Measurements from ENCODE around the gene ESYT2. TPM values are rescaled to one million over a fixed set of nuclear protein-coding genes. Genes with fewer than 3 reads are reported as not detected.
A peak's percentile ranks its signal among the peaks of the same experiment; 100 is the strongest.

ESYT2 gene
- total and polyA plus RNA-seq, 9 of the 15 experiments (the other 6 are each of a cell fraction or from before 2014, with no cell fraction given), result 5.8 to 86.9 (median 64.7) TPM

DNA sequence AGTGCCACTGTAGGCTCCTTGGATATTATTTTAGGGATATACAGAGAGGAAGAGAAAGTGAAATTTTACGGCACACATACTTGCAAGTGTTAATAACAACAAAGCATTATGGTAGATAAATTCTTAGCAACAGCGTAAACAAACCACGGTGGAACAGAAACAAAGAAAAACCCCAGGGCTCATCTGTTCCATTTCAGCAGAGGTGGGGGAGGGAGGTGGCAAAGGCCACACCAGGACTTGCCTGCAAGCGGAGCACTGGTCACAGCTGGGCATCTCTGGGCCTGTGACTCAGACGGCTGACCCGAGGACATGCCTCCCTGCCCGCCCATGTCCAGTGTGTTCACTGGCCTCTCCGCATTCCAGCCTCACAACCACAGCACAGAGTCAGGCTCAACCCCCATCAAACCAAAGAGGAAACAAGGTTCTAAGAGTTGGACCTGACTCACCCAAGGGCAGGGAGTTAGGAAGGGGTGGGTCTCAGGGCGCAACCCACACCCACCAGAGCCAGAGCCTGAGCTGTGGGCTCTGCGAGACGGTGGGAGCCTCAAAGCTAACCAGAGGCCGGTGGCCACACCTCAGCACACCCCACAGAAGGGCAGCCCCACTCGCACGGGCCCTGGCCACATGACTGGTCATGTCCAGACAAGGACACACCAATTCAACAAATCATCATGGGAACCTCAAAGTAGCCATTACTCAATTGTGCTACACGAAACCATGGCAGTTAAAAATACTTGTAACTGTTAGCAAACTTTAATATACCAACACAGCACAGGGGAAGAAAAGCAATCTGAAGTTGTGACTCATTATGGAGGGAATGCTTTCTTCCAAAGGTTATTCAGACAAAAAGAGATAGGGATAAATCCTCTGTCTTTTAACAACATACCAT lies 10.7 kb downstream of the ESYT2 start (continued):
- TF ChIP-seq SRSF7 (optimal IDR thresholded peaks at IDR 0.05; ENCODE audit: low read depth, low read length) (no peak), ZBTB2 (IDR thresholded peaks at IDR 0.05) (peak; percentile 71), MYNN (IDR thresholded peaks at IDR 0.05) (peak; percentile 92), MYNN (CRISPR knock-in tag; IDR thresholded peaks at IDR 0.05) (no peak), CXXC5 (CRISPR knock-in tag; IDR thresholded peaks at IDR 0.05) (peak; percentile 40; the same call in 1 of the 2 replicates), ESRRB (CRISPR knock-in tag; IDR thresholded peaks at IDR 0.05; ENCODE audit: borderline replicate concordance) (no peak), MTA1 (IDR thresholded peaks at IDR 0.05; ENCODE audit: borderline replicate concordance) (peak; percentile 38; the same call in 1 of the 2 replicates), TCF3 (CRISPR knock-in tag; IDR thresholded peaks at IDR 0.05) (peak; percentile 30; the same call in 1 of the 2 replicates), BHLHE40 (IDR thresholded peaks at IDR 0.05; ENCODE audit: low read length) (peak; percentile 54; the same call in 1 of the 2 replicates), CEBPG (CRISPR knock-in tag; IDR thresholded peaks at IDR 0.05) (no peak), CEBPG (tag; conservative IDR thresholded peaks at IDR 0.05 in 1 of 2, IDR thresholded peaks at IDR 0.05 in 1 of 2) (peak in 1 of 2 experiments; percentile 26; a peak in 1 of 4 replicates), FOXM1 (IDR thresholded peaks at IDR 0.05; ENCODE audit: low read depth) (no peak), FOXM1 (CRISPR knock-in tag; IDR thresholded peaks at IDR 0.05; ENCODE audit: low read depth) (0 out of 2 replicates have a peak, but pooled peaks have one; percentile 43), SAFB (IDR thresholded peaks at IDR 0.05; ENCODE audit: borderline replicate concordance, low read depth, low read length) (peak; percentile 29; the same call in 1 of the 2 replicates), XRCC5 (IDR thresholded peaks at IDR 0.05; ENCODE audit: low read depth, low read length) (0 out of 2 replicates have a peak, but pooled peaks have one; percentile 1), EHMT2 (IDR thresholded peaks at IDR 0.05) (peak; percentile 77; the same call in 1 of the 2 replicates), ESRRA (IDR thresholded peaks at IDR 0.05; ENCODE audit: borderline replicate concordance, low read depth) (0 out of 2 replicates have a peak, but pooled peaks have one; percentile 54), ZNF324 (CRISPR knock-in tag; IDR thresholded peaks at IDR 0.05) (0 out of 2 replicates have a peak, but pooled peaks have one; percentile 24), POLR2AphosphoS5 (IDR thresholded peaks at IDR 0.05; ENCODE audit: control insufficient read depth, insufficient read depth, low read depth, low read length) (0 out of 2 replicates have a peak, but pooled peaks have one; percentile 28)
- TF ChIP-seq, protein P1, sequence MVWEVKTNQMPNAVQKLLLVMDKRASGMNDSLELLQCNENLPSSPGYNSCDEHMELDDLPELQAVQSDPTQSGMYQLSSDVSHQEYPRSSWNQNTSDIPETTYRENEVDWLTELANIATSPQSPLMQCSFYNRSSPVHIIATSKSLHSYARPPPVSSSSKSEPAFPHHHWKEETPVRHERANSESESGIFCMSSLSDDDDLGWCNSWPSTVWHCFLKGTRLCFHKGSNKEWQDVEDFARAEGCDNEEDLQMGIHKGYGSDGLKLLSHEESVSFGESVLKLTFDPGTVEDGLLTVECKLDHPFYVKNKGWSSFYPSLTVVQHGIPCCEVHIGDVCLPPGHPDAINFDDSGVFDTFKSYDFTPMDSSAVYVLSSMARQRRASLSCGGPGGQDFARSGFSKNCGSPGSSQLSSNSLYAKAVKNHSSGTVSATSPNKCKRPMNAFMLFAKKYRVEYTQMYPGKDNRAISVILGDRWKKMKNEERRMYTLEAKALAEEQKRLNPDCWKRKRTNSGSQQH (CRISPR knock-in tag; IDR thresholded peaks at IDR 0.05), result no peak
- TF ChIP-seq, protein P2, sequence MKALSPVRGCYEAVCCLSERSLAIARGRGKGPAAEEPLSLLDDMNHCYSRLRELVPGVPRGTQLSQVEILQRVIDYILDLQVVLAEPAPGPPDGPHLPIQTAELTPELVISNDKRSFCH (CRISPR knock-in tag; IDR thresholded peaks at IDR 0.05), result no peak
- TF ChIP-seq, protein P2 (tag; IDR thresholded peaks at IDR 0.05), result 0 out of 2 replicates have a peak, but pooled peaks have one; percentile 27

All from K562 (cell line).